GM04503 (cell line): Measurements from ENCODE around the gene LRRC18.

Experiments used
- DNase-seq: peaks from one replicate; pipeline ENCODE4 v3.0.0-alpha.2; 2012; ENCODE audit warnings: low read depth

LRRC18 gene

GRCh38 chr10:48946332-48946731, 6.7 kb upstream of the LRRC18 start:
- DNase-seq: no peak

GRCh38 chr10:48945441-48946130, 5.9 kb upstream of the LRRC18 start:
- no peak for DNase-seq

GRCh38 chr10:48944171-48944570, 4.5 kb upstream of the LRRC18 start:
- DNase-seq: no peak

GRCh38 chr10:48943096-48943495, 3.5 kb upstream of the LRRC18 start:
- DNase-seq: no peak

- no peak for DNase-seq
These were observed 1.9 kb upstream of the LRRC18 start for GRCh38 chr10:48941427-48942075.

- DNase-seq: no peak
These were observed 1.3 kb upstream of the LRRC18 start for GRCh38 chr10:48940958-48941357.

- DNase-seq: no peak
These were observed 732 bp upstream of the LRRC18 start for GRCh38 chr10:48940372-48940771.

GRCh38 chr10:48938990-48939536, 577 bp downstream of the LRRC18 start:
- DNase-seq: no peak

GRCh38 chr10:48938281-48938680, 1.4 kb downstream of the LRRC18 start:
- no peak for DNase-seq

- DNase-seq: no peak
These were observed 1.8 kb downstream of the LRRC18 start for GRCh38 chr10:48937796-48938195.

- DNase-seq: no peak
These were observed 4.1 kb downstream of the LRRC18 start for GRCh38 chr10:48935577-48935976.

GRCh38 chr10:48934672-48935501, 4.8 kb downstream of the LRRC18 start:
- no peak for DNase-seq

- DNase-seq: no peak
These were observed 6.6 kb downstream of the LRRC18 start for GRCh38 chr10:48932831-48933664.

GRCh38 chr10:48931188-48931587, 8.5 kb downstream of the LRRC18 start:
- DNase-seq: no peak

- DNase-seq: no peak
These were observed 10.1 kb downstream of the LRRC18 start for GRCh38 chr10:48929413-48929990.

GRCh38 chr10:48926764-48927540, 12.7 kb downstream of the LRRC18 start:
- DNase-seq: no peak

GRCh38 chr10:48926255-48926654, 13.4 kb downstream of the LRRC18 start:
- no peak for DNase-seq

GRCh38 chr10:48924988-48925387, 14.7 kb downstream of the LRRC18 start:
- no peak for DNase-seq

GRCh38 chr10:48923748-48924147, 15.9 kb downstream of the LRRC18 start:
- no peak for DNase-seq

GRCh38 chr10:48913674-48914073, 26.0 kb downstream of the LRRC18 start:
- DNase-seq: no peak

- DNase-seq: no peak
These were observed 29.1 kb downstream of the LRRC18 start for GRCh38 chr10:48910548-48910947.
